PC-3 (cell line): Measurements from ENCODE around the gene PLXNA2. TPM values are rescaled to one million over a fixed set of nuclear protein-coding genes. Genes with fewer than 3 reads are reported as not detected.

Experiments used
- ATAC-seq: fragments of 200-7000 bp; cut with Tn5 transposase; 2 replicates; pipeline ENCODE4 v1.9.1; 2020; ENCODE audit warnings: mild to moderate bottlenecking, moderate library complexity
- BruUV-seq: library from RNA; stranded (reverse); fragments of 400-500 nt; replicated peaks from 2 replicates; lab custom pipeline; 2021; lab: Mats Ljungman, UMichigan
- CTCF ChIA-PET: fragments of 300-600 bp; sonication (Branson Sonifier 250); formaldehyde crosslinking; loops from one replicate; lab custom pipeline; 2022; ENCODE audit warnings: antibody characterized with exemption; lab: Charles Lee
- POLR2A ChIA-PET: fragments of 300-600 bp; sonication (Branson Sonifier 250); formaldehyde crosslinking; loops from one replicate; lab custom pipeline; 2022; ENCODE audit warnings: antibody characterized with exemption; ENCODE audit not compliant: unreplicated experiment; lab: Charles Lee
- DNase-seq: peaks from one replicate; pipeline ENCODE4 v3.0.0-alpha.2; 2015
- H2AFZ ChIP-seq: fragments of 300-600 bp; sonication (generic); 2 replicates; pipeline ENCODE4 v1.6.0; 2016; ENCODE audit warnings: antibody characterized with exemption, low read length
- H3F3A ChIP-seq: fragments of 300-600 bp; sonication (generic); one replicate; pipeline ENCODE4 v1.6.0; 2017; ENCODE audit warnings: antibody characterized with exemption, low read length, control low read depth, mild to moderate bottlenecking; ENCODE audit not compliant: unreplicated experiment
- H3K27ac ChIP-seq: fragments of 300-600 bp; sonication (generic); 2 replicates; pipeline ENCODE4 v1.5.1; 2016; ENCODE audit warnings: mild to moderate bottlenecking, low read length
- H3K27me3 ChIP-seq: fragments of 300-600 bp; sonication (generic); 2 replicates; pipeline ENCODE4 v1.6.1; 2016; ENCODE audit warnings: low read length, mixed read lengths
- H3K36me3 ChIP-seq: fragments of 300-600 bp; sonication (generic); 2 replicates; pipeline ENCODE4 v1.6.1; 2016; ENCODE audit warnings: low read depth, mixed run types, low read length, mixed read lengths
- H3K4me1 ChIP-seq: fragments of 300-600 bp; sonication (generic); 2 replicates; pipeline ENCODE4 v1.5.1; 2016; ENCODE audit warnings: low read length; ENCODE audit not compliant: insufficient read depth
- H3K4me2 ChIP-seq: fragments of 300-600 bp; sonication (generic); 2 replicates; pipeline ENCODE4 v1.6.0; 2016; ENCODE audit warnings: low read length
- H3K4me3 ChIP-seq: fragments of 300-600 bp; sonication (generic); 2 replicates; pipeline ENCODE4 v1.5.1; 2016; ENCODE audit warnings: mild to moderate bottlenecking, low read length, mixed read lengths
- H3K79me2 ChIP-seq: fragments of 300-600 bp; sonication (generic); 2 replicates; pipeline ENCODE4 v1.6.1; 2017; ENCODE audit warnings: low read length, mixed read lengths
- H3K9ac ChIP-seq: fragments of 300-600 bp; sonication (generic); 2 replicates; pipeline ENCODE4 v1.6.0; 2016; ENCODE audit warnings: mild to moderate bottlenecking, low read length
- H3K9me2 ChIP-seq: fragments of 300-600 bp; sonication (generic); replicated peaks from 2 replicates; pipeline ENCODE4 v1.6.1; 2016; ENCODE audit warnings: mixed run types, low read length, mixed read lengths
- H3K9me3 ChIP-seq: fragments of 300-600 bp; sonication (generic); 2 replicates; pipeline ENCODE4 v1.6.1; 2016; ENCODE audit warnings: low read length, mixed read lengths
- H4K20me1 ChIP-seq: fragments of 300-600 bp; sonication (generic); 2 replicates; pipeline ENCODE4 v1.6.1; 2016; ENCODE audit warnings: low read length, mixed read lengths
- EZH2 ChIP-seq: fragments of 300-600 bp; sonication (generic); IDR thresholded peaks from one replicate; pipeline ENCODE4 v1.6.1; 2017; ENCODE audit warnings: antibody characterized with exemption, mild to moderate bottlenecking, low read length; ENCODE audit not compliant: unreplicated experiment
- EZH2phosphoT487 ChIP-seq: fragments of 300-600 bp; sonication (generic); IDR thresholded peaks from 2 replicates; pipeline ENCODE4 v1.6.1; 2018; ENCODE audit warnings: mild to moderate bottlenecking, antibody characterized with exemption, low read length, borderline replicate concordance
- intact Hi-C: fragments of 100-400 bp; cut with micrococcal nuclease; formaldehyde crosslinking; loops from 2 replicates; pipeline ENCODE4 v1.9.0; 2023
- total RNA-seq: library from RNA; depleted of rRNA; stranded (reverse); fragments of >200 nt; gene quantifications from 2 replicates; pipeline ENCODE4 v1.2.3, GENCODE V29; 2014
- TF ChIP-seq, protein P1 (sequence below): fragments of 300-600 bp; sonication (generic); conservative IDR thresholded peaks from 2 replicates; pipeline ENCODE4 v1.5.1; 2017; ENCODE audit warnings: antibody characterized with exemption, low read depth, mild to moderate bottlenecking, low read length

Gene PLXNA2
- total RNA-seq, 1 experiment from 2014 or later, result 16.2 TPM

DNA sequence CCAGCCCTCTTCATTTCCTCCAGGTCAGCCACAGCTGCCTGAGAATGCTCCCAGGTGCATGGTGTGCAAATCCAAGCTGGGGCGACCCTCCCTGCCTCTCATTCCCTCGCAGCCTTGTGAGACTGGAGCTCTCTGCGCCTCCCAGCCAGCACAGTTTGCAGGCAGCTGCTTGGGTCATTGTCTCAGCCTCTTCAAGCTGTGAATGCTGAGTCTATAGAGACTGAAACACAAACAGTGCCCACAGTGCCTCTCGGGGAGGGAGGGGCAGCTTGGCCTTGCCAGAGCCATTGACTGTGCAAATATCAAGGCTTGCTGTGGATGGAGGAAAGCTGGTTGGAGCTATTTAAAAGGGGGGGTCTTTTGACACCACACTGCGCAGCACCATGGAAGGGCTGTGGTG lies 10.6 kb downstream of the PLXNA2 start:
- H3K4me1 ChIP-seq, result peaks cover 23% of the 10 kb centered on the region
- H3K9ac ChIP-seq, result no peak overlapping the region
- no peaks in the 10 kb centered on the region for H3K27me3 ChIP-seq
- H2AFZ ChIP-seq, result no peak overlapping the region
- peaks cover 44% of the 10 kb centered on the region for H3K79me2 ChIP-seq
- no peak for DNase-seq
- 0 out of 2 replicates have a peak, but pooled peaks have one; percentile 8 for ATAC-seq
- no peaks in the 10 kb centered on the region for H3F3A ChIP-seq
- TF ChIP-seq EZH2 (no peak), EZH2phosphoT487 (no peak)
- TF ChIP-seq, protein P1, sequence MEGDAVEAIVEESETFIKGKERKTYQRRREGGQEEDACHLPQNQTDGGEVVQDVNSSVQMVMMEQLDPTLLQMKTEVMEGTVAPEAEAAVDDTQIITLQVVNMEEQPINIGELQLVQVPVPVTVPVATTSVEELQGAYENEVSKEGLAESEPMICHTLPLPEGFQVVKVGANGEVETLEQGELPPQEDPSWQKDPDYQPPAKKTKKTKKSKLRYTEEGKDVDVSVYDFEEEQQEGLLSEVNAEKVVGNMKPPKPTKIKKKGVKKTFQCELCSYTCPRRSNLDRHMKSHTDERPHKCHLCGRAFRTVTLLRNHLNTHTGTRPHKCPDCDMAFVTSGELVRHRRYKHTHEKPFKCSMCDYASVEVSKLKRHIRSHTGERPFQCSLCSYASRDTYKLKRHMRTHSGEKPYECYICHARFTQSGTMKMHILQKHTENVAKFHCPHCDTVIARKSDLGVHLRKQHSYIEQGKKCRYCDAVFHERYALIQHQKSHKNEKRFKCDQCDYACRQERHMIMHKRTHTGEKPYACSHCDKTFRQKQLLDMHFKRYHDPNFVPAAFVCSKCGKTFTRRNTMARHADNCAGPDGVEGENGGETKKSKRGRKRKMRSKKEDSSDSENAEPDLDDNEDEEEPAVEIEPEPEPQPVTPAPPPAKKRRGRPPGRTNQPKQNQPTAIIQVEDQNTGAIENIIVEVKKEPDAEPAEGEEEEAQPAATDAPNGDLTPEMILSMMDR, result no peak
- no peak overlapping the region for H3K27ac ChIP-seq
- no peak overlapping the region for H3K4me3 ChIP-seq
- H4K20me1 ChIP-seq, result 0 out of 2 replicates have a peak, but pooled peaks cover 7% of the 10 kb centered on the region
- no TSS peak for BruUV-seq
- H3K36me3 ChIP-seq, result no peaks in the 10 kb centered on the region
- H3K9me2 ChIP-seq, result no peaks in the 10 kb centered on the region
- H3K9me3 ChIP-seq, result no peaks in the 10 kb centered on the region
- ChIA-PET CTCF (no interaction called here), POLR2A (no interaction called here)
- H3K4me2 ChIP-seq, result no peak overlapping the region
- intact Hi-C loops, result no loop called here

DNA sequence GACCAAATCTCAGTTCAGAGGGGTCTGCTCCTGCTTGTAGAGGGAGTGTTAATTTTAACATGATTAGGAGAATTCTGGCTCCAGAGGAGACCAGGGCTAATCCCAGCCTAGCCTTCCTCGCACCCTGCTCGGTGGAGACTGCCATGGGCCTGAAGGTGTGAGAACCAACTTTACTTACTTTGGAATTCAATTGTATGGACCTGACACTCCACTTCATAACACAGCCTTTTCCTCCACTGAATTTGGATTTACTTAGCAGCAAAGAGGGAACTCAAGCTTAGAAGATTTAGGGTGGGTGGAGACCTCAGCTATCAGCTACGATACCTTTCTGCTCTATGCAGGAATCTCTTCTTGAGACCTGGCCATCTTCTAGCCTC lies 11.5 kb downstream of the PLXNA2 start:
- BruUV-seq, result no TSS peak
- no peak for DNase-seq
- peaks cover 23% of the 10 kb centered on the region for H3K4me1 ChIP-seq
- no peak for ATAC-seq
- peak overlapping the region; percentile 40; the same call in 1 of the 2 replicates for H3K4me2 ChIP-seq
- H4K20me1 ChIP-seq, result 0 out of 2 replicates have a peak, but pooled peaks cover 7% of the 10 kb centered on the region
- H3K9ac ChIP-seq, result no peak overlapping the region
- H2AFZ ChIP-seq, result no peak overlapping the region
- no peaks in the 10 kb centered on the region for H3K36me3 ChIP-seq
- no peaks in the 10 kb centered on the region for H3F3A ChIP-seq
- no peak overlapping the region for H3K4me3 ChIP-seq
- intact Hi-C loops, result no loop called here
- TF ChIP-seq EZH2phosphoT487 (no peak), EZH2 (no peak)
- TF ChIP-seq, protein P1, result no peak
- ChIA-PET CTCF (no interaction called here), POLR2A (no interaction called here)
- peak overlapping the region; percentile 31; the same call in 1 of the 2 replicates for H3K27ac ChIP-seq
- no peaks in the 10 kb centered on the region for H3K27me3 ChIP-seq
- H3K9me2 ChIP-seq, result no peaks in the 10 kb centered on the region
- no peaks in the 10 kb centered on the region for H3K9me3 ChIP-seq
- peaks cover 38% of the 10 kb centered on the region for H3K79me2 ChIP-seq

DNA sequence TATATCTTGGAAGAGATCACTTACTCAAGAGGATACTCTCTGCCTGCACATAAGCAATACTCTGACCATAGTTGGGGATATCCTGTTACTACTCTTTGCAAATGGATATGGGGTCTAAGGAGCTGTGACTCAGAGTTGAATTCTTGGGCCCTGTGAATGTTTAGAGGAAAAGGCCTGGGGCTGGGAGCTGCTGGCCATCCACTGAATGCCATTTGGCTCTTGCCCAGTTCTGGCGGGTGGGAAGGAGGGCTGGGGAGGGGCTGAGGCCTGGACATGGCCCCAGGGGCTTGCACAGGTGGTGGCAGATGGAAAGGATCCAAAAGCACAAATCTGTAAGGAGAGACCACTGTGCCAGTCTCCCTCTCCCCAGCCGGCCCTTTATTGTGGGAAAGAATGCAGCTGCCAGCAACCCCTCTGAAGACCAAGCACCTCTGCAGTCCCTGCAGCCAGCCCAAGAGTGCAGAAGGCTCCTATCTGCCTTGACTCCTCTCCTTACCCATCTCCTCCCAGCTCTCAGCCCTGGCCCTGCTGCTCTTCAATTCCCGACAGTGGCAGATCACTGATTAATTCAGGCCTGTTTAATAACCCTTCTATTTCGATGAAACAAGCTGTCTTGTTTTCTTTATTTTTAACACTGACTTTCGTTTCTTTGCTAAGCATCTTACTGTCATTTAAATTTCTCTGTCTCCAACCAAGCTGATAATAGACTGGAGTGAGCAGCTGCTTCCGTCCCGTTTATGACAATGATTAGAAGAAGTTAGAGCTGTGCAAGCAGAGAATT lies 12.1 kb downstream of the PLXNA2 start:
- ChIA-PET CTCF (interaction anchor here (0.7 kb wide), 1 partner anchor 210 kb away, joined by 3 read pairs; no protein-coding TSS in a partner anchor), POLR2A (no interaction called here)
- Histone ChIP-seq H3K36me3 (no peaks in the 10 kb centered on the region), H3K27ac (peak overlapping the region; percentile 31), H3K4me3 (no peak overlapping the region), H3K9ac (no peak overlapping the region), H2AFZ (no peak overlapping the region), H3F3A (no peaks in the 10 kb centered on the region), H3K4me1 (peaks cover 23% of the 10 kb centered on the region), H3K9me2 (no peaks in the 10 kb centered on the region), H3K79me2 (peaks cover 35% of the 10 kb centered on the region), H3K27me3 (no peaks in the 10 kb centered on the region), H3K9me3 (no peaks in the 10 kb centered on the region), H3K4me2 (peak overlapping the region; percentile 40), H4K20me1 (0 out of 2 replicates have a peak, but pooled peaks cover 7% of the 10 kb centered on the region)
- DNase-seq (peak; percentile 86), ATAC-seq (peak; percentile 78)
- TF ChIP-seq, protein P1, result no peak
- TF ChIP-seq EZH2phosphoT487, result no peak
- no peak for TF ChIP-seq EZH2
- BruUV-seq, result no TSS peak
- intact Hi-C loops, result no loop called here
